HCEC 1CT (cell line): ENCODE results near the gene TCF19.
A peak's percentile ranks its signal among the peaks of the same experiment; 100 is the strongest.

Experiments
- DNase-seq: peaks from one replicate; pipeline ENCODE4 v3.0.0-alpha.2; 2017

The TCF19 gene

GRCh38 chr6:31158140-31158862, at the start of gene TCF19:
Gene TCF19 (plus strand): TSS chr6:31158589. CDS start chr6:31159470, 881 bp downstream.
- peak; percentile 99 for DNase-seq

GRCh38 chr6:31110825-31111582, 47.4 kb upstream of the TCF19 start:
- no peak for DNase-seq

GRCh38 chr6:31111712-31112111, 46.7 kb upstream of the TCF19 start:
- no peak for DNase-seq

- no peak for DNase-seq
Measured at GRCh38 chr6:31112478-31112877, 45.9 kb upstream of the TCF19 start, which contains the start of gene C6orf15. Gene C6orf15 (minus strand): TSS chr6:31112575. CDS start chr6:31112555, 20 bp downstream.

GRCh38 chr6:31113861-31114540, 44.4 kb upstream of the TCF19 start:
- DNase-seq = no peak

GRCh38 chr6:31114541-31114878, 43.9 kb upstream of the TCF19 start, which contains the start of gene PSORS1C1:
Gene PSORS1C1 (plus strand): TSS chr6:31114800. CDS start chr6:31129633, 14,833 bp downstream.
- DNase-seq = peak; percentile 96

GRCh38 chr6:31114970-31115849, 43.2 kb upstream of the TCF19 start:
- peak; percentile 29 for DNase-seq

- DNase-seq = no peak
Measured at GRCh38 chr6:31115941-31116560, 42.3 kb upstream of the TCF19 start.

GRCh38 chr6:31116661-31117385, 41.6 kb upstream of the TCF19 start:
- no peak for DNase-seq

GRCh38 chr6:31118178-31118577, 40.2 kb upstream of the TCF19 start:
- DNase-seq = no peak

GRCh38 chr6:31120151-31120915, 38.1 kb upstream of the TCF19 start, which contains the start of gene CDSN:
Gene CDSN (minus strand): TSS chr6:31120446. CDS start chr6:31120419, 27 bp downstream.
- no peak for DNase-seq

- DNase-seq = no peak
Measured at GRCh38 chr6:31121131-31121790, 37.1 kb upstream of the TCF19 start.

GRCh38 chr6:31122791-31123706, 35.3 kb upstream of the TCF19 start:
- peak; percentile 83 for DNase-seq

- DNase-seq = no peak
Measured at GRCh38 chr6:31125162-31125561, 33.2 kb upstream of the TCF19 start.

GRCh38 chr6:31125586-31126363, 32.6 kb upstream of the TCF19 start:
- peak; percentile 51 for DNase-seq

- no peak for DNase-seq
Measured at GRCh38 chr6:31126396-31127175, 31.8 kb upstream of the TCF19 start.

- DNase-seq = no peak
Measured at GRCh38 chr6:31128093-31128676, 30.2 kb upstream of the TCF19 start.
